PC-3 (cell line): ENCODE data around the gene ST6GALNAC1.

Source experiments
- CTCF ChIP-seq: fragments of 300-600 bp; sonication (generic); conservative IDR thresholded peaks from 2 replicates; pipeline ENCODE4 v1.5.1; 2017; ENCODE audit warnings: antibody characterized with exemption, low read depth, mild to moderate bottlenecking, low read length
- EZH2 ChIP-seq: fragments of 300-600 bp; sonication (generic); IDR thresholded peaks from one replicate; pipeline ENCODE4 v1.6.1; 2017; ENCODE audit warnings: antibody characterized with exemption, mild to moderate bottlenecking, low read length; ENCODE audit not compliant: unreplicated experiment

- TF ChIP-seq CTCF = no peak
- no peak for TF ChIP-seq EZH2
These were observed 68.0 kb downstream of the ST6GALNAC1 start for GRCh38 chr17:76575570-76575969.
